Ovary (tissue), 3 donors: ENCODE data around the gene DENND2A.

Experiments used
- POLR2A ChIP-seq: fragments of 450-650 bp; IDR thresholded peaks from one replicate; pipeline ENCODE4 v1.6.1; 2017; ENCODE audit warnings: antibody characterized with exemption, mild to moderate bottlenecking, moderate library complexity
- TF ChIP-seq, protein P1 (sequence below), 3 donors: fragments of 450-650 bp in 2 of 3; fragments of 200-600 bp in 1 of 3; IDR thresholded peaks; one replicate each; pipeline versions ENCODE4 v1.5.1 to v1.8.0; 2016 to 2022; ENCODE audit warnings: antibody characterized with exemption in 3 of 3, mild to moderate bottlenecking in 1 of 3
- donor health status: DM: no; HTN: no; CAD: no.

DNA sequence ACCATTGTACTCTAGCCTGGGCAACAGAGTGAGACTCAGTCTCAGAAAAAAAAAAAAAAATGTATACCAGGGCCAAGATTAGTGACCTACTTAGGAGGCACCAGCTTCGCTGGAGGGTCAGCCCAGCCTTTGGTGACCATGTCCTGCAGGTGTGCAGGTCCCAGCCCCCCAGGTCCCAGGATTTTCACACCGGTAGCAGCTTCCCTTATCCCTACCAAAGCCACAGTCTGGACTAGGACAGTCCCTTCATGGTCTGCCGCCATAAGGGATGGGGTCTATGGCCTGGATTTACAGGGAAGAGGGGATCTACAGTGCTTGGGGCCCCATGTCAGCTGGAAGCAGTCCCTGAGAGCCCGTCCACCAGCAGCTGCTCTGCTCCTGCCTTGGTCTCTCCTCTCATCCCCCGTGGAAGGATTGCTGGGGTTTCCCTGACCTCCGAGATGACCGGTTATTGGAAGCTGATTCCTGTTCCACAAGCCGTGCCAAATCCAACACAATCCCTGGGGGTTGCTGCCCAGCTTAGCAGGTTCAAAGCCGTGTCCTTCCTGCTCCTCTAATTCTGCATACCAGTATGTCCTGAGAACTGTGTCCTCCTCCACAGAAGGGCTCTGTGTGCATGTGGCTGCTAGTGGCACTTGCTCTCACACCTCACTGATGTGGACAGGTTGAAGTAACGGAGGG, 44.9 kb upstream of the DENND2A start:
- TF ChIP-seq, protein P1, sequence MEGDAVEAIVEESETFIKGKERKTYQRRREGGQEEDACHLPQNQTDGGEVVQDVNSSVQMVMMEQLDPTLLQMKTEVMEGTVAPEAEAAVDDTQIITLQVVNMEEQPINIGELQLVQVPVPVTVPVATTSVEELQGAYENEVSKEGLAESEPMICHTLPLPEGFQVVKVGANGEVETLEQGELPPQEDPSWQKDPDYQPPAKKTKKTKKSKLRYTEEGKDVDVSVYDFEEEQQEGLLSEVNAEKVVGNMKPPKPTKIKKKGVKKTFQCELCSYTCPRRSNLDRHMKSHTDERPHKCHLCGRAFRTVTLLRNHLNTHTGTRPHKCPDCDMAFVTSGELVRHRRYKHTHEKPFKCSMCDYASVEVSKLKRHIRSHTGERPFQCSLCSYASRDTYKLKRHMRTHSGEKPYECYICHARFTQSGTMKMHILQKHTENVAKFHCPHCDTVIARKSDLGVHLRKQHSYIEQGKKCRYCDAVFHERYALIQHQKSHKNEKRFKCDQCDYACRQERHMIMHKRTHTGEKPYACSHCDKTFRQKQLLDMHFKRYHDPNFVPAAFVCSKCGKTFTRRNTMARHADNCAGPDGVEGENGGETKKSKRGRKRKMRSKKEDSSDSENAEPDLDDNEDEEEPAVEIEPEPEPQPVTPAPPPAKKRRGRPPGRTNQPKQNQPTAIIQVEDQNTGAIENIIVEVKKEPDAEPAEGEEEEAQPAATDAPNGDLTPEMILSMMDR (IDR thresholded peaks at IDR 0.05): no peak
- no peak for TF ChIP-seq POLR2A
